GM10248 (cell line): ENCODE data around the gene GALNT9.

Experiments
- CTCF ChIA-PET: fragments of 300-600 bp; sonication (Branson Sonifier 250); formaldehyde crosslinking; extraction: SDS; loops from one replicate; lab custom pipeline; 2021; ENCODE audit warnings: antibody characterized with exemption; lab: Yijun Ruan, JAX
- POLR2A ChIA-PET: fragments of 350-650 bp; sonication (Branson Sonifier 250); formaldehyde crosslinking; extraction: SDS; loops from one replicate; lab custom pipeline; 2020; ENCODE audit warnings: antibody characterized with exemption; lab: Yijun Ruan, JAX
- DNase-seq: peaks from one replicate; pipeline ENCODE4 v3.0.0; 2012; ENCODE audit errors: extremely low spot score
- TF ChIP-seq, protein P1 (sequence below): IDR thresholded peaks from 2 replicates; pipeline ENCODE4 v1.5.1; 2012; ENCODE audit warnings: mild to moderate bottlenecking, low read depth; ENCODE audit errors: extremely low read depth, missing control alignments, control extremely low read depth

The GALNT9 gene

GRCh38 chr12:132208153-132208823 is 121.1 kb downstream of the GALNT9 start:
- DNase-seq, result no peak
- CTCF ChIA-PET, result no interaction called here
- TF ChIP-seq, protein P1, sequence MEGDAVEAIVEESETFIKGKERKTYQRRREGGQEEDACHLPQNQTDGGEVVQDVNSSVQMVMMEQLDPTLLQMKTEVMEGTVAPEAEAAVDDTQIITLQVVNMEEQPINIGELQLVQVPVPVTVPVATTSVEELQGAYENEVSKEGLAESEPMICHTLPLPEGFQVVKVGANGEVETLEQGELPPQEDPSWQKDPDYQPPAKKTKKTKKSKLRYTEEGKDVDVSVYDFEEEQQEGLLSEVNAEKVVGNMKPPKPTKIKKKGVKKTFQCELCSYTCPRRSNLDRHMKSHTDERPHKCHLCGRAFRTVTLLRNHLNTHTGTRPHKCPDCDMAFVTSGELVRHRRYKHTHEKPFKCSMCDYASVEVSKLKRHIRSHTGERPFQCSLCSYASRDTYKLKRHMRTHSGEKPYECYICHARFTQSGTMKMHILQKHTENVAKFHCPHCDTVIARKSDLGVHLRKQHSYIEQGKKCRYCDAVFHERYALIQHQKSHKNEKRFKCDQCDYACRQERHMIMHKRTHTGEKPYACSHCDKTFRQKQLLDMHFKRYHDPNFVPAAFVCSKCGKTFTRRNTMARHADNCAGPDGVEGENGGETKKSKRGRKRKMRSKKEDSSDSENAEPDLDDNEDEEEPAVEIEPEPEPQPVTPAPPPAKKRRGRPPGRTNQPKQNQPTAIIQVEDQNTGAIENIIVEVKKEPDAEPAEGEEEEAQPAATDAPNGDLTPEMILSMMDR, result no peak
- POLR2A ChIA-PET, result no interaction called here

- DNase-seq, result no peak
- TF ChIP-seq, protein P1, result no peak
- ChIA-PET POLR2A (no interaction called here), CTCF (interaction anchor here (1.2 kb wide), 1 partner anchor 12 kb away, joined by 3 read pairs; no protein-coding TSS in a partner anchor)
Observed at GRCh38 chr12:132207083-132207775, 122.2 kb downstream of the GALNT9 start.

- no peak for DNase-seq
- CTCF ChIA-PET, result interaction anchor here (1.2 kb wide), 1 partner anchor 13 kb away, joined by 3 read pairs; no protein-coding TSS in a partner anchor
- TF ChIP-seq, protein P1, result no peak
- POLR2A ChIA-PET, result no interaction called here
Observed at GRCh38 chr12:132206046-132206434, 123.3 kb downstream of the GALNT9 start.

DNA sequence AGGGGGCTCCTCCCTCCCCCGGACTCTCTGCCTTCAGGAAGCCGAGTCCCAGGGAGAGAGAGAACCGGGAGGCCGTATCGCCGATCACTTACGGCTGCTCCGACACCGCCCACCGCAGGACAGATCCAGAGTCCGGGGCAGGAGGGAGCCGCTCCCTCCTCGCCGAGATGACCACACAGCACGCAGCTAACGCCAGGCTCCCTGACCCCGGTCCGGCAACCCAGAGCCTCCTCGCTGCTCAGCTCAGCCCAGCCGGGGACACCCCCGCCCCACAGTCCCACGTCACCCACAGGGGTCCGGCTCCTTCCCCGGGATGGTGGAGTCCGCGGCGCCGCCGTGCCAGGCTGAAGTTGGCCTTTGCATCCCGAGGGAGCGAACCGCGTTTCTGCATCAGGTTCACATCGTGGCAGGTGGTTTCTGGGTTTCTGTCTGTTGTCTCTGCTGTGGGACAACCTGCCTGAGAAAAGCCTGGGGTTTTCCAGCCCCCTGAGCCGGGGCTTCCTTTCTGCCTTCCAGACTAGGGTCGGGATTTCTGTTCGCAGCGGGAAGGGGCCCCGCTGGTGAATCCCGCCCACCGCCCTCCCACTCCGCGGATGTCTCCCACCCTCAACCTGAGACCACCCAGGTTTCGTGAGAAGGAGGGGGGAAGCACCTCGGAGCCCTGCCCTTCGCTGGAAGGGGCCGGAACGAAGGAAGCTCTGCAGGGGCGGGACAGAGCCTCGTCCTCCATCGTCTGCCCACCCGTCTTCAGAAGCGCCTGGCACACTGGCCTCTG is 123.9 kb downstream of the GALNT9 start:
- DNase-seq, result peak; percentile 49
- ChIA-PET CTCF (interaction anchor here (1.2 kb wide), 1 partner anchor 14 kb away, joined by 3 read pairs; no protein-coding TSS in a partner anchor), POLR2A (no interaction called here)
- TF ChIP-seq, protein P1, result no peak

- TF ChIP-seq, protein P1, result no peak
- ChIA-PET POLR2A (no interaction called here), CTCF (no interaction called here)
- no peak for DNase-seq
Observed at GRCh38 chr12:132204793-132205270, 124.6 kb downstream of the GALNT9 start.

DNA sequence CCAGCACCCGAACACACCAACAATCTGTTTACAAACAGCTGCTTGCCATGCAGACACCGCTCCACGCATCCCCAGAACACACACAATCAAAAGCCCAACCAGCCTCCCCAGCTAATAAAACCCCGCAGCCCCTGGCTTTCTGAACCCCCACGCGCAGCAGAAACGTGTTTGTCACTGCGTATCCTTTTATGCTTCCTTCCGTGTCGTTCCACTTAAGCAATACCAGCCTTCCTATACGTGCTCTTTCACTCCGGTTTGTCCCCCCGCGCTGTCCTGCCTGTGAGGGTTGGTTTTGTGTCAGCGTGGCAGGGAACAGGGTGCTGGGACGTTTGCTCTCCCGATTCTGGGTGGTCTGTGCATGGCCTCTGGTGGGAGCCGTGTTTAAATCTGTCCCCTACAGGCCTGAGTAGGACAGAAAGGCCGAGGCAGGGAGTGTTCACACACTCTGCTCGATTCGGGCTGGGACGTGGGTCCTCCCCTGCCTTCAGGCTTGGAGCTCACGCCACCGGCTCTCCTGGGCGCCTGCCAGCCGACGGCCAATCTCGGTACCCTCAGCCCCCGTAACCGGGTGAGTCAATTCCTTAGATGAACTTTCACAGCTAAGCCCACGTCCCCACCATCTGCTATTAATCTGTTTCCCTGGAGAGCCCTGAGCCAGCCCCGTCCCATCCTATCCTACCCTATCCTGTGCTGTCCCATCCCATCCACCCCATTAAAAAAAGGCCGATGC is 125.2 kb downstream of the GALNT9 start:
- DNase-seq, result no peak
- POLR2A ChIA-PET, result no interaction called here
- TF ChIP-seq, protein P1, result no peak
- CTCF ChIA-PET, result no interaction called here
